Prostate gland (tissue), 2 donors: ENCODE measurements around the gene UNC5A.

Experiments used
- CTCF ChIP-seq, 4 experiments: fragments of 200-600 bp in 2 of 4; fragments of 450-650 bp in 2 of 4; sonication (generic) in 2 of 4; IDR thresholded peaks; 1 replicate in 3 of 4; 2 replicates in 1 of 4; pipeline ENCODE4 v1.5.1; 2016 to 2019; ENCODE audit warnings: antibody characterized with exemption in 4 of 4, mild to moderate bottlenecking in 2 of 4, moderate library complexity in 2 of 4
- POLR2AphosphoS5 ChIP-seq: sonication (generic); formaldehyde crosslinking; IDR thresholded peaks from one replicate; pipeline ENCODE4 v1.6.1; 2017; ENCODE audit warnings: antibody characterized with exemption

- TF ChIP-seq CTCF (IDR thresholded peaks at IDR 0.05): no peak
- no peak for TF ChIP-seq POLR2AphosphoS5
Measured at GRCh38 chr5:176774216-176775171, 35.9 kb upstream of the UNC5A start.
